Right atrium auricular region (tissue), 2 donors: ENCODE measurements around the gene ZFYVE28. TPM values are rescaled to one million over a fixed set of nuclear protein-coding genes. Genes with fewer than 3 reads are reported as not detected.

Experiments used
- DNase-seq: peaks from one replicate; pipeline ENCODE4 v3.0.0-alpha.2; 2019; ENCODE audit warnings: low spot score
- H3K27ac ChIP-seq, 2 donors: fragments of 200-600 bp; sonication (generic); 1 replicate in 1 of 2; 2 replicates in 1 of 2; pipeline ENCODE4 v1.5.1; 2016 to 2019
- H3K27me3 ChIP-seq, 2 donors: fragments of 200-600 bp; sonication (generic); one replicate each; pipeline versions ENCODE4 v1.5.1 to v1.6.0; 2017 to 2019
- H3K36me3 ChIP-seq: fragments of 200-600 bp; sonication (generic); one replicate; pipeline ENCODE4 v1.5.1; 2016
- H3K4me1 ChIP-seq, 2 donors: fragments of 200-600 bp; sonication (generic); one replicate each; pipeline versions ENCODE4 v1.5.1 to v1.6.0; 2017 to 2019
- H3K4me3 ChIP-seq, 2 donors: fragments of 200-600 bp; sonication (generic); 1 replicate in 1 of 2; 2 replicates in 1 of 2; pipeline ENCODE4 v1.5.1; 2017 to 2019; ENCODE audit warnings: mild to moderate bottlenecking in 1 of 2, moderate library complexity in 1 of 2
- H3K9me3 ChIP-seq, 2 donors: fragments of 200-600 bp; sonication (generic); one replicate each; pipeline ENCODE4 v1.5.1; 2019
- total RNA-seq, 2 donors: library from RNA; depleted of rRNA; stranded (reverse); fragments of >200 nt; gene quantifications; one replicate each; pipeline ENCODE4 v1.1.0, GENCODE V29; 2016
- TF ChIP-seq, protein P1 (sequence below), 2 donors: fragments of 200-600 bp; sonication (generic); IDR thresholded peaks; one replicate each; pipeline ENCODE4 v1.5.1; 2019; ENCODE audit warnings: antibody characterized with exemption in 2 of 2

ZFYVE28 gene
- total RNA-seq, 2 donors from 2014 or later, result 3.4 to 6.0 TPM

DNA sequence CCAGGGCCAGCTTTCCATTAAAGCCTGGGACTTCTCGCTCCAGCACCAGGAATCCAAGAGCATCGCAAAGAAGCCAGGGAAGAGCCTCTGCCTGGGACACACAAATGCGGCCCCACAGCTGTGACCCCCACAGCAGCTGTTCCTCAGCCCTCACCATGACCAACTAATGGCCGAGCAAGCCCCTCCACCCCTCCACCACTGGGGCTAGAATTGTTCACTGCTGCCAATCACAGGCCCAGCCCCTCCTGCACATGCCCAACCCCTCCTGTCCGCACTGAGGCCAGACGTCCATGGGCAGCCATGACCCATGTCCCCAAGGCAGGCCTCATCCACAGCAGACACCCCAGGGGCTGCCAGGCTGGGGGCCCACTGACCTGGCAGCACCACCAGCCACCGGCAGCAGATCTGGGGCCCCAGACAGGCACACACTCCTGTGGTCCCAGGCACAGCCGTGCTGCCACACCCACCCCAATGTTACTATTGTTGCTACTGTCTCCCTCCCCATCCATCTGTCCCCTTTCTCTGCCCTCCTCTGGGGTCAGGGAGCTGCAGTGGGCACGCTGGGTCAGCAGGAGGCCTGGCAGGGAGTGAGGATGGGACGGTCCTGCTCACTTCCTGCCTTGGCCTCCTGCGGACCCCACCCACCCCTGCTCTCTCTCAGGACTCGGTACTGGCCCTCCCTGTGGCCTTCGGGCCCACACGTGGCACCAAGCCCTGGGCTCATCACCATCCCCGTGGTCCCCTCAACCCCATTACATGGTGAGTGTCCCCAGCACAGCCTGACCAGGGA lies 56.0 kb downstream of the ZFYVE28 start:
- H3K27ac ChIP-seq, result no peak overlapping the region
- H3K27me3 ChIP-seq, result no peaks in the 10 kb centered on the region
- DNase-seq, result no peak

DNA sequence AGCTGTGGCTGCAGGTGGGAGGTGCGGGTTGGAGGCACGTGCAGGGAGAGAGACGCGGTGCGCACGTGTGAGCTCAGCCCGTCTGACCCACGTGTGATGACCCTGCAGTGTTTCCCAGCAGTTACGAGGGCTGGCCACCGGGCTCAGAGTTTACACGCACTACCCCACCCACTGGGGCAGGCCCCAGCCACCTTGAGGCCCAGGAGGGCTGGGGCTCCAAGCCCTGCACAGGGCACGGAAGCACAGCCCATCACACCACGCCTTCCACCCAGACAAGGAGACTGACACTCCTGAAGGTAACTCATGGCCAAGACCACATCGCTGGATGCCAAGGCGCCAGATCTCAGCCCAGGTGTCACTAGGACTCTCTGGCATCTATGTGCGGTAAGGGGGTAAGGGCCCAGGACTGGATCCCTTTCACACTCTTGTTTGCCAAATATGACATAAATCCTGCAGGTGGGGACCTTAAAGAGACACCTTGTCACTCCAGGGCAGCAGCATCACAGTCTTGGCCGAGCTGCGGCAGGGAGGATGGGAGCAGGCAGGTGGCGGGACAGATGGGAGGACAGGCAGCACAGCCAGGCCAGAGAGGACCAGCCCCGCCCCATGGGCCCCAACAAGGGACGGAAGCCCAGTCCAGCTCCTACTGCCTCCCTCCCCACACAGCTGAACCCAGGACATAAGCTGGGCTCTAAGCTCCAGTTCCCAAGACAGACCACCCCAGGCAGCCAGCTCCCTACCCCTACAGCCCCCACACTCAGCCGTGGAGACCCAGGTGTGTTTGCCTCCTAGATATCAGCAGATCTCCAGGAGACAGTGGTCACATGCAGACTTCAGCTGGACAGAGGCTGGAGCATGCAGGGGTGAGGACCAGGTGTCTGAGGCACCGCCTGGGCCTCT lies 56.8 kb downstream of the ZFYVE28 start:
- Histone ChIP-seq H3K4me3 (no peak overlapping the region), H3K27me3 (no peaks in the 10 kb centered on the region), H3K36me3 (no peaks in the 10 kb centered on the region), H3K4me1 (peaks cover 0 to 23% of the 10 kb centered on the region in 2 donors), H3K9me3 (no peaks in the 10 kb centered on the region), H3K27ac (no peak overlapping the region)
- no peak for DNase-seq
- TF ChIP-seq, protein P1, sequence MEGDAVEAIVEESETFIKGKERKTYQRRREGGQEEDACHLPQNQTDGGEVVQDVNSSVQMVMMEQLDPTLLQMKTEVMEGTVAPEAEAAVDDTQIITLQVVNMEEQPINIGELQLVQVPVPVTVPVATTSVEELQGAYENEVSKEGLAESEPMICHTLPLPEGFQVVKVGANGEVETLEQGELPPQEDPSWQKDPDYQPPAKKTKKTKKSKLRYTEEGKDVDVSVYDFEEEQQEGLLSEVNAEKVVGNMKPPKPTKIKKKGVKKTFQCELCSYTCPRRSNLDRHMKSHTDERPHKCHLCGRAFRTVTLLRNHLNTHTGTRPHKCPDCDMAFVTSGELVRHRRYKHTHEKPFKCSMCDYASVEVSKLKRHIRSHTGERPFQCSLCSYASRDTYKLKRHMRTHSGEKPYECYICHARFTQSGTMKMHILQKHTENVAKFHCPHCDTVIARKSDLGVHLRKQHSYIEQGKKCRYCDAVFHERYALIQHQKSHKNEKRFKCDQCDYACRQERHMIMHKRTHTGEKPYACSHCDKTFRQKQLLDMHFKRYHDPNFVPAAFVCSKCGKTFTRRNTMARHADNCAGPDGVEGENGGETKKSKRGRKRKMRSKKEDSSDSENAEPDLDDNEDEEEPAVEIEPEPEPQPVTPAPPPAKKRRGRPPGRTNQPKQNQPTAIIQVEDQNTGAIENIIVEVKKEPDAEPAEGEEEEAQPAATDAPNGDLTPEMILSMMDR (IDR thresholded peaks at IDR 0.05), result no peak

More for the DNA sequence above, 56.0 kb downstream of the ZFYVE28 start:
- H3K4me1 ChIP-seq, result peaks cover 0 to 23% of the 10 kb centered on the region in 2 donors
- H3K36me3 ChIP-seq, result no peaks in the 10 kb centered on the region
- no peak overlapping the region for H3K4me3 ChIP-seq
- H3K9me3 ChIP-seq, result no peaks in the 10 kb centered on the region
- TF ChIP-seq, protein P1 (IDR thresholded peaks at IDR 0.05), result no peak

DNA sequence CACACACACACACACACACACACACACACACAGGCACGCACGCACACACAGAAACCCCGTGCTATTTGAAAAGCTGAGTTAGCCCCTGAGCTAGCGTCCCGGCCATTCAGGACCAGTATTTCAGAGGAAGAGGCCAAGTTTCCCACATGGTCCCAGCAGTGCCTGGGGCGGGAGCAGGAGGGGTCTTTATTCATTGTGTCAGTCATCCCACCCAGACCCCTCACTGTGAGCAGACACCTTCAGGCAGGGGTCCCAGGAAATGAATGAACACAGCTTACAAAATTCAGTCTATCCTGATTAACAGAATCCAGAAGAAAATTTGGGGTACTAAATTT lies 58.1 kb downstream of the ZFYVE28 start:
- TF ChIP-seq, protein P1 (IDR thresholded peaks at IDR 0.05), result no peak
- no peaks in the 10 kb centered on the region for H3K27me3 ChIP-seq
- H3K4me1 ChIP-seq, result peaks cover 0 to 19% of the 10 kb centered on the region in 2 donors
- no peak overlapping the region for H3K27ac ChIP-seq
- no peak overlapping the region for H3K4me3 ChIP-seq
- no peaks in the 10 kb centered on the region for H3K36me3 ChIP-seq
- no peaks in the 10 kb centered on the region for H3K9me3 ChIP-seq
- no peak for DNase-seq

DNA sequence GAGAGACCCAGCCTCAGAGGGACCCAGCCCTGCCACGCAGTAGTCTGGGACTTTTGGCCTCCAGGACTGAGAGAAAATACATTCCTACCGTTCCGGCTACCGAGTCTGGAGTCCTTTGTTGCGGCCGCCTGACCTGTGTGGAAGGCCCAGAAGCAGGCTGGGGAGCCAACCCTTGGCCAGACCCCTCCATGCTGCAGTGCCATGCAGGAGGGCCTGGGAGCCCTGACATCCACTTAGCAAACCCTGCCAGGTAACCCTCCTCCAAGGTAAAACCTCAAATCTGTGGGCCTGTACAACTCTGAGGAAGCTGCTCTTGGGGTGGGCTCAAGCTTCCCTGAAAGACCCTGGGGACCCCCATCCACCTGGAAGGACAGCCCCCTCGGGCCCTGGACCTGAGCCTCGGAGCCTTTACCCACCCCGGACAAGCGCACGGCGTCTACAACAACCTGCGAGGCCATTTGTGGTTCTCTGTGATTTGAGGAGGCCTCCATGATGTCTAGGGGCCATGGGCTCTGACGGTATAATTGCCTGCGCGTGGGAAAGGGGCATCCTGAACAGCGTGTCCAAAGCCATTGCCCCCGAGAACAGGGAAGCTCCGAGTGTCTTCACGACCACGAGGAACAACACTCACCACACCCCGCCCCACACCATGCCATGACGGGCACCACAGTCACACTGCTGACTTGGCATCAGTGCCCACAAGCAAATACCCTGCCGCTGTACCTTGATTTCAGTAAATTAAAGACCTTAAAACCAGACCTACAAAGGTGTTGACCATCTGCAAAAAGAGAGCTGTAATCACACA lies 58.7 kb downstream of the ZFYVE28 start:
- Histone ChIP-seq H3K27ac (no peak overlapping the region), H3K36me3 (no peaks in the 10 kb centered on the region), H3K9me3 (no peaks in the 10 kb centered on the region), H3K4me1 (peaks cover 0 to 14% of the 10 kb centered on the region in 2 donors), H3K27me3 (no peaks in the 10 kb centered on the region), H3K4me3 (no peak overlapping the region)
- TF ChIP-seq, protein P1 (IDR thresholded peaks at IDR 0.05), result no peak
- no peak for DNase-seq

DNA sequence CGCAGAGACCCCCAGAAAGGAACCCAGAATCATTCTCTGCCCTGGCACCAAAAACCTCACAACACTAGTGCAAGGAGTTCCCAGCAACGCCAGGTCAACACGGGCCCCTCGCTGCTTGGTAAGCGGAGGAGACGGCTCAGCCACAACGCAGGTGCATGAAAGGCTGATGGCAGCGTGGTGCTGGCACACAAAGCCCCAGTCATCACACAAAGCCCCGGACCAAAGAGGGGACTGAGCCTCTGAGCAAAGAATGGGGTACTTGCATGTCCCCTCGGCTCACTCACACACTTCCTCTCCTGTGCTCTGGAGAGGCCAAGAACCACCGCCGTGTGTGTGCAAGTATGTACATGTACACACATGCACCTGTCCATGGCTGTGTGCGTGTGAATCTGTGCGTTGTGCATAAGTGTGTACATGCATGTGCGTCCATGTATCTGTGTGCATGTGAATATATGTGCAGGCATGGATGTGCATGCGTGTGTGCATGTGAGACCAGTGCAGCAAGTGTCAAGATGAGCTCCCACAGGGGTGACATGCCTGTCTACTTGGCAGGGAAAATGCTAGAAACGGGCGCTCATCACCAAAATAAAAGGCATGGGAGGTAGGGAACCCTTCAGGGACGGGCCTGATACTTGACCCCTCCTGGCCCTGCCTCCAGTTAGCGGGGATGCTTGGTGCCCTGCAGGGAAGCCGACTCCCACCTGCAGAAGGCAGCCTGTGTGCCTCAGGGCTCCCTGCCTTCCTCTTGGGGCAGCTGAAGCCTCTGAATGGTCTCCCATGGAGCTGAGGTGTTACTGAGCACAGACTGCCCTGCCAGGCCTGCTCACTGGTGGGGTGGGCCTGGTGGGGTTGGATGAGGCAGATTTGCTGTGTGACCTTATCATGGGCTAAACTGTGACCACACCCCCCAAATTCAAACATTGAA lies 60.4 kb downstream of the ZFYVE28 start:
- TF ChIP-seq, protein P1 (IDR thresholded peaks at IDR 0.05), result no peak
- Histone ChIP-seq H3K9me3 (no peaks in the 10 kb centered on the region), H3K36me3 (no peaks in the 10 kb centered on the region), H3K27me3 (no peaks in the 10 kb centered on the region), H3K4me3 (no peak overlapping the region), H3K27ac (no peak overlapping the region), H3K4me1 (peaks cover 0 to 9% of the 10 kb centered on the region in 2 donors)
- DNase-seq, result no peak
